Spinal cord (tissue), 10 donors: Measurements from ENCODE around the gene FGD2. TPM values are rescaled to one million over a fixed set of nuclear protein-coding genes. Genes with fewer than 3 reads are reported as not detected.
A peak's percentile ranks its signal among the peaks of the same experiment; 100 is the strongest.

Experiments
- DNase-seq, 6 donors: peaks; one replicate each; pipeline versions ENCODE4 v3.0.0 to v3.0.0-alpha.2; 2013 to 2015; ENCODE audit warnings: low spot score in 6 of 6, low read depth in 4 of 6
- H3K27ac ChIP-seq: one replicate; pipeline ENCODE4 v1.5.1; 2013; ENCODE audit warnings: low read depth, low read length, control low read depth
- H3K27me3 ChIP-seq: one replicate; pipeline ENCODE4 v1.6.1; 2013; ENCODE audit warnings: low read length; ENCODE audit not compliant: control insufficient read depth, insufficient read depth
- H3K36me3 ChIP-seq: one replicate; pipeline ENCODE4 v1.6.1; 2013; ENCODE audit warnings: low read length; ENCODE audit not compliant: control insufficient read depth, insufficient read depth
- H3K4me1 ChIP-seq: one replicate; pipeline ENCODE4 v1.6.1; 2013; ENCODE audit warnings: low read length; ENCODE audit not compliant: control insufficient read depth, insufficient read depth
- H3K4me3 ChIP-seq: one replicate; pipeline ENCODE4 v1.5.1; 2013; ENCODE audit warnings: low read depth, low read length, control low read depth
- H3K9me3 ChIP-seq: one replicate; pipeline ENCODE4 v1.6.1; 2013; ENCODE audit warnings: low read length; ENCODE audit not compliant: control insufficient read depth, insufficient read depth
- WGBS: methylation state at CpG from one replicate; pipeline ENCODE4 v1.1.5; 2013; ENCODE audit warnings: missing lambda C conversion rate; ENCODE audit not compliant: insufficient coverage; 5-methylcytosine and 5-hydroxymethylcytosine counted together
- polyA plus RNA-seq, 2 donors: library from polyadenylated mRNA; unstranded; fragments of 120-200 nt; gene quantifications; one replicate each; pipeline ENCODE4 v1.2.1, GENCODE V29; 2013; ENCODE audit not compliant: insufficient read length in 2 of 2
- total RNA-seq, 2 donors: library from RNA; depleted of rRNA in 1 of 2; stranded (reverse); fragments of 120-200 nt in 1 of 2; fragments of >200 nt in 1 of 2; gene quantifications; one replicate each; pipeline versions ENCODE4 v1.2.3 to v1.2.4, GENCODE V29; 2013 to 2014
- donor health status: healthy.

Gene FGD2
- total and polyA plus RNA-seq, 4 donors, result 5.5 to 9.6 (median 7.6) TPM

GRCh38 chr6:36963451-36964290, 41.8 kb upstream of the FGD2 start:
- H3K4me3 ChIP-seq, result no peak overlapping the region
- no peaks in the 10 kb centered on the region for H3K9me3 ChIP-seq
- no peak overlapping the region for H3K27ac ChIP-seq
- H3K36me3 ChIP-seq, result peaks cover 24% of the 10 kb centered on the region
- 75% methylated on average over 11 of the region's 11 CpGs for WGBS
- H3K4me1 ChIP-seq, result peaks cover 31% of the 10 kb centered on the region
- no peaks in the 10 kb centered on the region for H3K27me3 ChIP-seq
- peak in 2 of 6 donors; percentile 69 to 72 for DNase-seq

- peaks cover 31% of the 10 kb centered on the region for H3K4me1 ChIP-seq
- H3K27me3 ChIP-seq, result no peaks in the 10 kb centered on the region
- H3K36me3 ChIP-seq, result peaks cover 31% of the 10 kb centered on the region
- H3K4me3 ChIP-seq, result no peak overlapping the region
- no peaks in the 10 kb centered on the region for H3K9me3 ChIP-seq
- no CpG with 5 or more reads among the region's 6 CpGs for whole genome bisulfite sequencing
- no peak overlapping the region for H3K27ac ChIP-seq
- DNase-seq, result no peak
These were observed 41.1 kb upstream of the FGD2 start for GRCh38 chr6:36964349-36964748.

- DNase-seq, result no peak
- Histone ChIP-seq H3K4me3 (no peak overlapping the region), H3K27me3 (no peaks in the 10 kb centered on the region), H3K36me3 (peaks cover 37% of the 10 kb centered on the region), H3K4me1 (peaks cover 31% of the 10 kb centered on the region), H3K9me3 (no peaks in the 10 kb centered on the region), H3K27ac (no peak overlapping the region)
- 76% methylated on average over 4 of the region's 4 CpGs for WGBS
These were observed 40.5 kb upstream of the FGD2 start for GRCh38 chr6:36964908-36965307.

- Histone ChIP-seq H3K9me3 (no peaks in the 10 kb centered on the region), H3K4me1 (peaks cover 28% of the 10 kb centered on the region), H3K27me3 (no peaks in the 10 kb centered on the region), H3K4me3 (no peak overlapping the region), H3K27ac (no peak overlapping the region), H3K36me3 (peaks cover 61% of the 10 kb centered on the region)
- DNase-seq, result no peak
- WGBS, result no CpG with 5 or more reads among the region's 3 CpGs
These were observed 38.2 kb upstream of the FGD2 start for GRCh38 chr6:36967301-36967700.

- no peaks in the 10 kb centered on the region for H3K9me3 ChIP-seq
- 86% methylated on average over 1 of the region's 4 CpGs for WGBS
- H3K27ac ChIP-seq, result no peak overlapping the region
- H3K27me3 ChIP-seq, result no peaks in the 10 kb centered on the region
- peaks cover 65% of the 10 kb centered on the region for H3K36me3 ChIP-seq
- H3K4me3 ChIP-seq, result no peak overlapping the region
- peaks cover 23% of the 10 kb centered on the region for H3K4me1 ChIP-seq
- DNase-seq, result no peak
These were observed 37.7 kb upstream of the FGD2 start for GRCh38 chr6:36967757-36968156.

GRCh38 chr6:36968266-36968977, 37.0 kb upstream of the FGD2 start:
- no peak overlapping the region for H3K4me3 ChIP-seq
- WGBS, result 94% methylated on average over 13 of the region's 16 CpGs
- no peaks in the 10 kb centered on the region for H3K27me3 ChIP-seq
- DNase-seq, result no peak
- H3K4me1 ChIP-seq, result peaks cover 17% of the 10 kb centered on the region
- H3K27ac ChIP-seq, result no peak overlapping the region
- H3K9me3 ChIP-seq, result no peaks in the 10 kb centered on the region
- H3K36me3 ChIP-seq, result peaks cover 69% of the 10 kb centered on the region

GRCh38 chr6:36969240-36969691, 36.2 kb upstream of the FGD2 start:
- H3K27ac ChIP-seq, result no peak overlapping the region
- 95% methylated on average over 10 of the region's 14 CpGs for WGBS

GRCh38 chr6:36969988-36970891, 35.2 kb upstream of the FGD2 start:
- H3K4me3 ChIP-seq, result no peak overlapping the region
- 96% methylated on average over 11 of the region's 17 CpGs for WGBS
- H3K4me1 ChIP-seq, result peaks cover 2% of the 10 kb centered on the region
- no peaks in the 10 kb centered on the region for H3K27me3 ChIP-seq
- H3K9me3 ChIP-seq, result no peaks in the 10 kb centered on the region
- DNase-seq, result no peak
- peaks cover 81% of the 10 kb centered on the region for H3K36me3 ChIP-seq
- no peak overlapping the region for H3K27ac ChIP-seq

More at GRCh38 chr6:36969240-36969691, 36.2 kb upstream of the FGD2 start:
- peaks cover 8% of the 10 kb centered on the region for H3K4me1 ChIP-seq
- DNase-seq, result no peak
- no peaks in the 10 kb centered on the region for H3K27me3 ChIP-seq
- peaks cover 77% of the 10 kb centered on the region for H3K36me3 ChIP-seq
- no peaks in the 10 kb centered on the region for H3K9me3 ChIP-seq
- H3K4me3 ChIP-seq, result no peak overlapping the region
